Prostate gland (tissue), 2 donors: Measurements from ENCODE around the gene LRRC71.

Source experiments
- CTCF ChIP-seq, 4 experiments: fragments of 200-600 bp in 2 of 4; fragments of 450-650 bp in 2 of 4; sonication (generic) in 2 of 4; IDR thresholded peaks; 1 replicate in 3 of 4; 2 replicates in 1 of 4; pipeline ENCODE4 v1.5.1; 2016 to 2019; ENCODE audit warnings: antibody characterized with exemption in 4 of 4, mild to moderate bottlenecking in 2 of 4, moderate library complexity in 2 of 4
- POLR2A ChIP-seq: fragments of 450-650 bp; IDR thresholded peaks from one replicate; pipeline ENCODE4 v1.6.1; 2016; ENCODE audit warnings: antibody characterized with exemption, mild to moderate bottlenecking
- POLR2AphosphoS5 ChIP-seq: sonication (generic); formaldehyde crosslinking; IDR thresholded peaks from one replicate; pipeline ENCODE4 v1.6.1; 2017; ENCODE audit warnings: antibody characterized with exemption

GRCh38 chr1:156905651-156906050 lies 14.8 kb upstream of the LRRC71 start:
- TF ChIP-seq POLR2A (no peak), CTCF (IDR thresholded peaks at IDR 0.05) (no peak), POLR2AphosphoS5 (no peak)
